HG03457 (cell line): Measurements from ENCODE around the gene SBK3.
"Not testable (repeated sequence)": the region's sequence is repeated elsewhere in the genome, so short reads cannot be mapped to it uniquely, and the experiment has no call there.

Experiments used
- ATAC-seq: cut with Tn5 transposase; IDR thresholded peaks from one replicate; pipeline ENCODE4 v1.9.1; 2021; ENCODE audit warnings: moderate number of reproducible peaks; ENCODE audit not compliant: unreplicated experiment

SBK3 gene

GRCh38 chr19:55576746-55577145 lies 31.4 kb upstream of the SBK3 start:
- ATAC-seq: no peak

GRCh38 chr19:55573929-55574328 lies 28.6 kb upstream of the SBK3 start:
- ATAC-seq: not testable (repeated sequence)

GRCh38 chr19:55569477-55569876 lies 24.1 kb upstream of the SBK3 start:
- ATAC-seq: not testable (repeated sequence)

GRCh38 chr19:55567708-55568328 lies 22.5 kb upstream of the SBK3 start:
- ATAC-seq: no peak

GRCh38 chr19:55566823-55567222 lies 21.5 kb upstream of the SBK3 start:
- no peak for ATAC-seq

- no peak for ATAC-seq
These were observed 17.9 kb upstream of the SBK3 start for GRCh38 chr19:55563261-55563690.

- ATAC-seq: no peak
These were observed 14.3 kb upstream of the SBK3 start for GRCh38 chr19:55559684-55560083.

- ATAC-seq: no peak
These were observed 9.4 kb upstream of the SBK3 start for GRCh38 chr19:55554741-55555152.

GRCh38 chr19:55554302-55554701 lies 9.0 kb upstream of the SBK3 start:
- ATAC-seq: no peak

GRCh38 chr19:55553217-55554182 lies 8.2 kb upstream of the SBK3 start:
- no peak for ATAC-seq

- ATAC-seq: no peak
These were observed 7.3 kb upstream of the SBK3 start for GRCh38 chr19:55552620-55553019.

- no peak for ATAC-seq
These were observed 6.9 kb upstream of the SBK3 start for GRCh38 chr19:55552206-55552605.

- no peak for ATAC-seq
These were observed 4.9 kb upstream of the SBK3 start for GRCh38 chr19:55550321-55550650.

GRCh38 chr19:55549500-55550320 lies 4.4 kb upstream of the SBK3 start:
- ATAC-seq: no peak

- ATAC-seq: no peak
These were observed 1.7 kb upstream of the SBK3 start for GRCh38 chr19:55546822-55547614.

GRCh38 chr19:55546011-55546410 lies 668 bp upstream of the SBK3 start:
- no peak for ATAC-seq

- ATAC-seq: no peak
These were observed 435 bp downstream of the SBK3 start for GRCh38 chr19:55544776-55545439.

- ATAC-seq: no peak
These were observed 1.3 kb downstream of the SBK3 start for GRCh38 chr19:55544014-55544413.

GRCh38 chr19:55543567-55543966 lies 1.8 kb downstream of the SBK3 start:
- no peak for ATAC-seq

GRCh38 chr19:55542292-55542855 lies 3.0 kb downstream of the SBK3 start:
- ATAC-seq: no peak
